MM.1S (cell line): ENCODE results near the gene HS3ST1.
A peak's percentile ranks its signal among the peaks of the same experiment; 100 is the strongest.

Experiments used
- CTCF ChIP-seq: fragments of 300-600 bp; sonication (generic); IDR thresholded peaks from 2 replicates; pipeline ENCODE4 v1.5.1; 2016; ENCODE audit warnings: antibody characterized with exemption, low read length, mixed read lengths
- EZH2 ChIP-seq: fragments of 300-600 bp; sonication (generic); optimal IDR thresholded peaks from 2 replicates; pipeline ENCODE3; 2017; ENCODE audit warnings: low read depth, mild to moderate bottlenecking, antibody characterized with exemption, low read length, mixed read lengths

- TF ChIP-seq EZH2 = no peak
- peak; percentile 71 for TF ChIP-seq CTCF
Observed at GRCh38 chr4:11428899-11429698, 405 bp upstream of the HS3ST1 start.
